Measurements from ENCODE around the gene BBOF1.

- TF ChIP-seq EZH2 (IDR thresholded peaks at IDR 0.05; ENCODE audit: insufficient read depth, low read length) (no peak), CTCF (IDR thresholded peaks at IDR 0.05; ENCODE audit: insufficient read depth, low read depth, low read length) (no peak)
Observed at GRCh38 chr14:74109369-74109768, 90.2 kb downstream of the BBOF1 start.

All from astrocyte (in vitro differentiated cells and primary cell).